Hepatocyte (in vitro differentiated cells): ENCODE data around the gene FERMT2.

Experiments
- CTCF ChIP-seq: fragments of 200-600 bp; sonication (generic); IDR thresholded peaks from 2 replicates; pipeline ENCODE4 v1.5.1; 2016; ENCODE audit warnings: antibody characterized with exemption, mild to moderate bottlenecking; ENCODE audit not compliant: poor library complexity
- EZH2 ChIP-seq: fragments of 200-600 bp; sonication (generic); IDR thresholded peaks from 2 replicates; pipeline ENCODE4 v1.6.1; 2016; ENCODE audit warnings: antibody characterized with exemption, mild to moderate bottlenecking, borderline replicate concordance
- EZH2phosphoT487 ChIP-seq: fragments of 200-600 bp; sonication (generic); IDR thresholded peaks from one replicate; pipeline ENCODE4 v1.6.1; 2018; ENCODE audit warnings: antibody characterized with exemption, mild to moderate bottlenecking, low read depth, moderate library complexity; ENCODE audit not compliant: unreplicated experiment, severe bottlenecking

DNA sequence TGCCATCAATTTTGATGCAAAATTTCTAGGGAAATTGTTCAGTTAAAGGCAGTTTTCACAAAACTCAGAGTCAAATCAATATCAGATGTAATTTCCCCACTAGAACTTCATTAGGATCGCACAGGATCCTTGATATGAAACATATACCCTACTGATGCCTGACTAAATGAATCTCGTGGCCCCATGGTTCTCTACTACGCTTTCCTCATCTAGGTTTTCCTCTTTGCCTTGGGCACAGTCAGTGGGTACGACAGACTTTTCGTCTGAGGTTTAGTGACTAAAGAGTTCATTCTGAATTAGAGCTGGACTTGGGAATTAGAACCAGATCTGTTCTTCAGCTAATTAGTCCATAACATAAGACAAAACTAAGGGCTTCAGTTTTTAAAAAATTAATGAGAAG lies 117.0 kb downstream of the FERMT2 start:
- TF ChIP-seq CTCF (no peak), EZH2phosphoT487 (no peak), EZH2 (no peak)
